Prostate gland (tissue), 2 donors: ENCODE results near the gene BTG1. TPM values are rescaled to one million over a fixed set of nuclear protein-coding genes. Genes with fewer than 3 reads are reported as not detected.
"Not testable (repeated sequence)": the region's sequence is repeated elsewhere in the genome, so short reads cannot be mapped to it uniquely, and the experiment has no call there.

ENCODE experiments used
- DNase-seq: peaks from one replicate; pipeline ENCODE4 v3.0.0-alpha.2; 2019; ENCODE audit warnings: low spot score
- H3K27ac ChIP-seq, 2 donors: fragments of 200-600 bp; sonication (generic); 2 replicates each; pipeline ENCODE4 v1.5.1; 2017 to 2019
- H3K27me3 ChIP-seq: fragments of 200-600 bp; sonication (generic); replicated peaks from 2 replicates; pipeline ENCODE4 v1.5.1; 2019; ENCODE audit not compliant: insufficient read depth
- H3K36me3 ChIP-seq, 2 donors: fragments of 200-600 bp; sonication (generic); 1 replicate in 1 of 2; 2 replicates in 1 of 2; pipeline versions ENCODE4 v1.5.1 to v1.8.1; 2017 to 2019
- H3K4me1 ChIP-seq: fragments of 200-600 bp; sonication (generic); replicated peaks from 2 replicates; pipeline ENCODE4 v1.5.1; 2019
- H3K4me3 ChIP-seq, 2 donors: fragments of 200-600 bp; sonication (generic); 2 replicates each; pipeline ENCODE4 v1.5.1; 2017 to 2019
- H3K9me3 ChIP-seq: fragments of 200-600 bp; sonication (generic); 2 replicates; pipeline ENCODE4 v1.5.1; 2017
- POLR2A ChIP-seq: fragments of 450-650 bp; IDR thresholded peaks from one replicate; pipeline ENCODE4 v1.6.1; 2016; ENCODE audit warnings: antibody characterized with exemption, mild to moderate bottlenecking
- POLR2AphosphoS5 ChIP-seq: sonication (generic); formaldehyde crosslinking; IDR thresholded peaks from one replicate; pipeline ENCODE4 v1.6.1; 2017; ENCODE audit warnings: antibody characterized with exemption
- WGBS: methylation state at CpG from one replicate; pipeline ENCODE4 v1.1.5; 2018; 5-methylcytosine and 5-hydroxymethylcytosine counted together
- intact Hi-C: fragments of 100-400 bp; cut with DNase I; formaldehyde crosslinking; loops from one replicate; pipeline ENCODE4 v1.14.2; 2022
- total RNA-seq, 2 donors: library from RNA; depleted of rRNA; stranded (reverse); fragments of >200 nt; gene quantifications; one replicate each; pipeline ENCODE4 v1.1.0, GENCODE V29; 2016
- TF ChIP-seq, protein P1 (sequence below), 4 experiments: fragments of 200-600 bp in 2 of 4; fragments of 450-650 bp in 2 of 4; sonication (generic) in 2 of 4; IDR thresholded peaks; 1 replicate in 3 of 4; 2 replicates in 1 of 4; pipeline ENCODE4 v1.5.1; 2016 to 2019; ENCODE audit warnings: antibody characterized with exemption in 4 of 4, mild to moderate bottlenecking in 2 of 4, moderate library complexity in 2 of 4

BTG1 gene
- total RNA-seq, 2 donors from 2014 or later, result 52.7 to 56.9 TPM

DNA sequence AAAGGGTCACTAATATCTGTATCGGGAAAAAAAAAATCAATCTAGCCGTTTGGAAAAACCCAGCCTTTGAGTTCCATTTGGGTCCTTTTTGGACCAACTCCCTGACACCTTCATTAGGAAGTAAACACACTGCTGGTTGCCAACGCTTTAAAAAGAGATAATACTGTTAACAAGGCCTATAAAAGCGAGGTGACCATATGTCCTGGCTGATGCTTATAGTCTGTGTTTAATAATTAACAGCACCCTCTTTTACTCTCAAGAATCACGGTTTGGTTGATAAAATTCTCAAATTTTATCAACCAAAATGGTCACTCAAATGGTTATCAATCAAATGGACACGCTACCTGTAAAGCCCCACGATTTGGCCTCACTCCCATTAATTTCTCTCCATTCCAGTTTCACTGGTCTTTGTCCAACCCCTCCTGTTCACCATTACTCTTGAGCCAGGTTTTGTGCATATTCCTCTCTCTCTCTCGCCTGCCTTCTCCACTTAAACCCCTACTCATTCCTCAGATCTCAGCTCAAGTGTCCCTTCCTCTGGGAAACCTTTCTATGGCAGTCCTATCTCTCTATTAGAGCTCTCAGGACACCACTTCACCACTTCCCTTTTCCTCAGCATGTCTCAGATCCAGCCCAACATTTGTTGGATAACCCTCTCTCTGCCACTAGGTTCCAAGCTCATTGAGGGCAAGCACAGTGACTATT lies 9.5 kb downstream of the BTG1 start:
- no peaks in the 10 kb centered on the region for H3K36me3 ChIP-seq
- H3K4me1 ChIP-seq, result peaks cover 9% of the 10 kb centered on the region
- TF ChIP-seq, protein P1, sequence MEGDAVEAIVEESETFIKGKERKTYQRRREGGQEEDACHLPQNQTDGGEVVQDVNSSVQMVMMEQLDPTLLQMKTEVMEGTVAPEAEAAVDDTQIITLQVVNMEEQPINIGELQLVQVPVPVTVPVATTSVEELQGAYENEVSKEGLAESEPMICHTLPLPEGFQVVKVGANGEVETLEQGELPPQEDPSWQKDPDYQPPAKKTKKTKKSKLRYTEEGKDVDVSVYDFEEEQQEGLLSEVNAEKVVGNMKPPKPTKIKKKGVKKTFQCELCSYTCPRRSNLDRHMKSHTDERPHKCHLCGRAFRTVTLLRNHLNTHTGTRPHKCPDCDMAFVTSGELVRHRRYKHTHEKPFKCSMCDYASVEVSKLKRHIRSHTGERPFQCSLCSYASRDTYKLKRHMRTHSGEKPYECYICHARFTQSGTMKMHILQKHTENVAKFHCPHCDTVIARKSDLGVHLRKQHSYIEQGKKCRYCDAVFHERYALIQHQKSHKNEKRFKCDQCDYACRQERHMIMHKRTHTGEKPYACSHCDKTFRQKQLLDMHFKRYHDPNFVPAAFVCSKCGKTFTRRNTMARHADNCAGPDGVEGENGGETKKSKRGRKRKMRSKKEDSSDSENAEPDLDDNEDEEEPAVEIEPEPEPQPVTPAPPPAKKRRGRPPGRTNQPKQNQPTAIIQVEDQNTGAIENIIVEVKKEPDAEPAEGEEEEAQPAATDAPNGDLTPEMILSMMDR (IDR thresholded peaks at IDR 0.05), result no peak
- peak; percentile 21 for TF ChIP-seq POLR2AphosphoS5
- no peak for DNase-seq
- H3K9me3 ChIP-seq, result no peaks in the 10 kb centered on the region
- H3K27me3 ChIP-seq, result no peaks in the 10 kb centered on the region
- peak overlapping the region; percentile 14 to 37 for H3K27ac ChIP-seq
- intact Hi-C loops, result no loop called here
- H3K4me3 ChIP-seq, result no peak overlapping the region
- 18% methylated on average over 8 of the region's 8 CpGs for WGBS

DNA sequence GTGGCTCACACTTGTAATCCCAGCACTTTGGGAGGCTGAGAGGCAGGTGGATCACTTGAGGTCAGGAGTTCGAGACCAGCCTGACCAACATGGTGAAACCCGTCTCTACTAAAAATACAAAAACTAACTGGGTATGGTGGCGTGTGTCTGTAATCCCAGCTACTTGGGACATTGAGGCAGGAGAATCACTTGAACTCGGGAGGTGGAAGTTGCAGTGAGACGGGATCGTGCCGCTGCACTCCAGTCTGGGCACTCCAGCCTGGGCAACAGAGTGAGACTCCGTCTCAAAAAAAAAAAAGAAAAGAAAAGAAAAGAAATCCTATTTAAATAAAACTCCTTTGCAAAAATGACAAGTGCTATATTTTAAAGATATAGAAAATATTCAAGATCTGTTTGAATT lies 10.1 kb downstream of the BTG1 start:
- DNase-seq, H3K4me1 ChIP-seq, H3K9me3 ChIP-seq, H3K4me3 ChIP-seq, intact Hi-C loops, H3K36me3 ChIP-seq, H3K27me3 ChIP-seq: not testable (repeated sequence)
- WGBS, result 91% methylated on average over 8 of the region's 8 CpGs
- H3K27ac ChIP-seq, result peak overlapping the region in 1 of 2 donors; percentile 3

DNA sequence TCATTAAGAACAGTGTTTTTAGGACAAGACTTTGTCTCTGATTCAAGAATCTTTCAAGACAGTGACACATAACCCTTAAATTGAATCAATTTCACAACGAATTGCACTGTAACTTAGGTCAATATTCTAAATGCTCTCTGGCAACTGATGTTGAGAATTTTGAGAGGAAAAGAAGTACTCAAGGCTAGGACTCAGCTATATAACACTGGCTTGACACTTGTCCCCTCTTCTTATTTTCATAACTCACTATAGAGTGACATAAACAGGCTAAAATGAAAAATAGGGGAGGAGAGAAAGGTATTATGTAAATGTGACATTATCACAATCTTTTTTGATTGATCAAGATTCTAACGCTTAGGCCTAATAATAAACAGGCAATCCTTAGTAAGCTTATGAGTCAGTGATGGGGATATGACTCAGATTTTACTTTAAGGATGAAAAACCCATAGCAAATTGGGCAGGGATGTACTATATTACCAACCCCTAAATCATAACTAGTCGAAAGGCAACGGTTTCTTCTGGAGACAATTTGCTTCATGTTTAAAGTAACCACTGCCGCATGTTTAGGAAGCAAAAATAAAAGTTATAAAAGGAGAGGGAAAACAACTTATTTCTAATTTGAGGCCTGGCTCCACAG lies 10.9 kb downstream of the BTG1 start:
- no peak for TF ChIP-seq POLR2AphosphoS5
- no peak for TF ChIP-seq POLR2A
- TF ChIP-seq, protein P1 (IDR thresholded peaks at IDR 0.05), result no peak
- WGBS, result 54% methylated on average over 5 of the region's 5 CpGs
- Histone ChIP-seq H3K4me1 (peaks cover 9% of the 10 kb centered on the region), H3K4me3 (no peak overlapping the region), H3K27ac (peak overlapping the region in 1 of 2 donors; percentile 3), H3K9me3 (no peaks in the 10 kb centered on the region), H3K27me3 (no peaks in the 10 kb centered on the region), H3K36me3 (no peaks in the 10 kb centered on the region)
- intact Hi-C loops, result no loop called here
- no peak for DNase-seq

DNA sequence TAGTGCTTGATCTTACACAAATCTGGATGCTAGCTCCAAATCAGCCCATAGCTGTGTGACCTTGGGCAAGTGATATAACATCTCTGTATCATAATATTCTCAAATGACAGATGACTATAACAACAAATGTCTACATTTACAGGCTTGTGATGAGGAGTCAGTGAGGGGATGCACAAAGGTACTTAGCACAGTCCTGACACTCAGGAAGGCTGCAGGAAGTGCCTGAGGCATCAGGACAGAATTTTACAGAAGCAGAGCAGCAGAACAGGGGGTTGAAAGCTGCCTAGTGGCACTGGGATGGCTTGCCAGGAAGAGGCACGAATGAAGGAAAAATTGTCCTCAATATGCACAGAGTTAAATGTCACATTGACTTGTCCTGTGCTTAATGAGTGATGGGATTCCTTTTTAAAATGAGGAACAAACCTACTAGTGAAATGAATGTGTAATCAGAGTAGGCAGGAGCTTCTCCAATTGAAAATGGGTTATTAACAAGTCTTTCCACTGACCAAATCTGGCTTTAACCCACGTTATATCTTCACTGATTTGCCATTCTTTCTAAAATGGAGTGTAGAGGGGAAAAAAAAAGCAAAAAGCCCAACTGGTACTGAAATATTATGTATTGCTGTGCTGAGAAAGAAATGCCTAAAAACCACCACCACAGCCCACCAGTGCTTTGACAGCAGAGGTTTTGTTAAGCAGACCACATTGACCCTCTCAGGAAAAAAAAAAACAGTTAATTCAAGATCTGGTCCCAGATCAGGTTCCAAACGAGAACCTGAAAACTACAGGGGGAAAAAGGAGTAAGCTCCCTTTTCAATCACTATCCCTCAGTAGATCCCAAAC lies 11.6 kb downstream of the BTG1 start:
- TF ChIP-seq POLR2A (no peak), POLR2AphosphoS5 (no peak)
- TF ChIP-seq, protein P1 (IDR thresholded peaks at IDR 0.05), result no peak
- Histone ChIP-seq H3K9me3 (no peaks in the 10 kb centered on the region), H3K27me3 (no peaks in the 10 kb centered on the region), H3K4me3 (no peak overlapping the region), H3K36me3 (no peaks in the 10 kb centered on the region), H3K4me1 (peaks cover 9% of the 10 kb centered on the region), H3K27ac (no peak overlapping the region)
- 49% methylated on average over 3 of the region's 3 CpGs for WGBS
- DNase-seq, result no peak
- intact Hi-C loops, result no loop called here

DNA sequence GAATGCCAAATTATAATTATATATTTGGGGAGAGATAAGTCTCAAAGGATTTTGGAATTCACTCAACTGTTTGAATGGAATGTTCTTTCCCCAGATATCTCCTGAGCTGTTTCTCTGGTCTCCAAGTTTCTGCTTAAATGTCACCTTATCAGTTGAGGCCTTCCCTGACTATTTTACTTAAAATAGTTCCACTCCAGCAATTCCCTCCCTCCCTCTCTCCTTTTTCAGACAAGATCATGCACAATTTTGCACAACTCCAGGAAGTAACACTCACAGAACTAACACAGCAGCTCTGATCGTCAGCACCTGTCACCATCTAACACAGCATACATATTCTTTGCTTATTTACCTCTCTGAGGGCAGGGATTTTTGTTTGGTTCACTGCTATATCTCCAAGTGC lies 12.5 kb downstream of the BTG1 start:
- H3K9me3 ChIP-seq, result no peaks in the 10 kb centered on the region
- no peak overlapping the region for H3K27ac ChIP-seq
- H3K4me1 ChIP-seq, result peaks cover 9% of the 10 kb centered on the region
- no peak for DNase-seq
- no peak for TF ChIP-seq POLR2AphosphoS5
- TF ChIP-seq, protein P1 (IDR thresholded peaks at IDR 0.05), result no peak
- no peak for TF ChIP-seq POLR2A
- 0% methylated on average over 1 of the region's 1 CpG for WGBS
- H3K36me3 ChIP-seq, result no peaks in the 10 kb centered on the region
- intact Hi-C loops, result no loop called here
- H3K27me3 ChIP-seq, result no peaks in the 10 kb centered on the region
- H3K4me3 ChIP-seq, result no peak overlapping the region
